HL-60 (cell line): ENCODE measurements around the gene RANBP2.

Experiments used
- DNase-seq, 2 experiments: peaks; one replicate each; pipeline ENCODE4 v3.0.0-alpha.2; 2010 to 2020; ENCODE audit warnings: low read depth in 1 of 2, low spot score in 1 of 2
- H3K27ac ChIP-seq: fragments of 250-450 bp; sonication (Bioruptor Pico); replicated peaks from 2 replicates; pipeline ENCODE4 v1.5.1; 2020; ENCODE audit warnings: mild to moderate bottlenecking, moderate library complexity
- H3K27me3 ChIP-seq: fragments of 250-450 bp; sonication (Bioruptor Pico); 2 replicates; pipeline ENCODE4 v1.5.1; 2021; ENCODE audit warnings: mild to moderate bottlenecking, moderate library complexity; ENCODE audit not compliant: insufficient read depth, poor library complexity, severe bottlenecking
- H3K4me3 ChIP-seq: replicated peaks from 2 replicates; pipeline ENCODE4 v1.5.1; 2011; ENCODE audit warnings: mild to moderate bottlenecking, control low read depth, low read length; ENCODE audit not compliant: insufficient read depth
- GABPA ChIP-seq: IDR thresholded peaks from 2 replicates; pipeline ENCODE4 v1.6.1; 2012; ENCODE audit warnings: low read depth
- POLR2AphosphoS5 ChIP-seq: IDR thresholded peaks from 2 replicates; pipeline ENCODE4 v1.6.1; 2012; ENCODE audit warnings: low read depth
- REST ChIP-seq: IDR thresholded peaks from 2 replicates; pipeline ENCODE4 v1.6.1; 2012; ENCODE audit warnings: low read depth; ENCODE audit not compliant: insufficient replicate concordance
- SPI1 ChIP-seq: IDR thresholded peaks from 2 replicates; pipeline ENCODE4 v1.6.1; 2012; ENCODE audit warnings: low read depth, mild to moderate bottlenecking, borderline replicate concordance
- TF ChIP-seq, protein P1 (sequence below): IDR thresholded peaks from one replicate; pipeline ENCODE4 v1.5.1; 2011; ENCODE audit warnings: low read length, control low read depth, inconsistent platforms; ENCODE audit not compliant: insufficient read depth

Gene RANBP2

GRCh38 chr2:108805032-108805431, 85.8 kb downstream of the RANBP2 start:
- Histone ChIP-seq H3K4me3 (no peak overlapping the region), H3K27me3 (no peaks in the 10 kb centered on the region), H3K27ac (no peak overlapping the region)
- TF ChIP-seq, protein P1, sequence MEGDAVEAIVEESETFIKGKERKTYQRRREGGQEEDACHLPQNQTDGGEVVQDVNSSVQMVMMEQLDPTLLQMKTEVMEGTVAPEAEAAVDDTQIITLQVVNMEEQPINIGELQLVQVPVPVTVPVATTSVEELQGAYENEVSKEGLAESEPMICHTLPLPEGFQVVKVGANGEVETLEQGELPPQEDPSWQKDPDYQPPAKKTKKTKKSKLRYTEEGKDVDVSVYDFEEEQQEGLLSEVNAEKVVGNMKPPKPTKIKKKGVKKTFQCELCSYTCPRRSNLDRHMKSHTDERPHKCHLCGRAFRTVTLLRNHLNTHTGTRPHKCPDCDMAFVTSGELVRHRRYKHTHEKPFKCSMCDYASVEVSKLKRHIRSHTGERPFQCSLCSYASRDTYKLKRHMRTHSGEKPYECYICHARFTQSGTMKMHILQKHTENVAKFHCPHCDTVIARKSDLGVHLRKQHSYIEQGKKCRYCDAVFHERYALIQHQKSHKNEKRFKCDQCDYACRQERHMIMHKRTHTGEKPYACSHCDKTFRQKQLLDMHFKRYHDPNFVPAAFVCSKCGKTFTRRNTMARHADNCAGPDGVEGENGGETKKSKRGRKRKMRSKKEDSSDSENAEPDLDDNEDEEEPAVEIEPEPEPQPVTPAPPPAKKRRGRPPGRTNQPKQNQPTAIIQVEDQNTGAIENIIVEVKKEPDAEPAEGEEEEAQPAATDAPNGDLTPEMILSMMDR: no peak
- no peak for DNase-seq

DNA sequence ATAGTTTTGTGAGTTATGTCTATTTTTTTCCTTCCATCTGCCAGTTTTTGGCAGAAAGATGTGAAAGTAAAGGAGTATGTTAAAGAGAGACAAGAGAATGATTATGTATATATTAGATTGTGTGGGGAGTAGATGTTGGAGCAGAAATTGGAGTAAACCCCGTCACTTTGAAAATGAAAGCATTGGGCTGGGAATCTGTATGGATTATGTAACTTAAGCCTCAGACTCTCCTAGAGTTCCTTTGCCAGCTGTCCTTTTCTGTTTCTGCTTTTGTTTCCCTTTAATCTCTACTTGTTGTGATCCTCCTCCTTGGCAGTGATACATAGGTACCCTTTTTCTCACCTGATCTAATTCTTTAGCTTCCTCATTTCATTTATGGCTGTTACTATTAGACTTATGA, 86.5 kb downstream of the RANBP2 start:
- H3K27me3 ChIP-seq: no peaks in the 10 kb centered on the region
- no peak overlapping the region for H3K4me3 ChIP-seq
- TF ChIP-seq POLR2AphosphoS5: no peak
- no peak for TF ChIP-seq REST
- TF ChIP-seq GABPA: no peak
- no peak overlapping the region for H3K27ac ChIP-seq
- DNase-seq: no peak

DNA sequence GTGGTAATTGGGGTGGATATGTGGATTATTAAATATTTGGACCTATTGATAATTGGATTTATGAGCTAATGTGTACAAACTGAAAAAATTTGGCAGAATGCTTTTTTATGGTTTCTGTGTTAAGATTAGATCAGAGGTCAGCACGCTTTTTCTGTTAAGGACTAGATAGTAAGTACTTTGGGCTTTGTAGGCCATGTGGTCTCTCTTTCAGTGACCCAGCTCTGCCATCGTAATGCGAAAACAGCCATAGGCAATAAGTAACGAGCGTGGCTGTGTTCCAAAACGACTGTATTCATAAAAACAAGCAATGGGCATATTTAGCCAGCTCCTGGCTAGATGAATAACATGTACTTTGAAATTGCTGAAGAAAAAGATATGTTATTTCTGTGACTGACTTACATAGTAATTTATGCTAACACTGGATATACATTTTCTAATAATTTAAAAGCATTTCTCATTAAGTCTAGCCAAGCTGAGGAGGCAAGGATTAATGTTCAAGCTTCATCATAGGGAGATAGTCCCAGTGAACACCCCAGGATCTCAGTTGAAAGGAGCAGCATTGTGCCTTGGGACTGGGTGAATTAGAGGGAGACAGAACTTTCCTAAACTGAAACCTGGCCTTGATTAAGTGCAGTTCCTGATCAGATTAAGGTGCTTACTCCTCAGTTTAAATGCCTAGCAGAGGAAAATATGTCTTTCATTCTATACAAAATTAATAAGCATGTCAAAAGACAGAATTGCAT, 87.3 kb downstream of the RANBP2 start:
- Histone ChIP-seq H3K27ac (no peak overlapping the region), H3K27me3 (no peaks in the 10 kb centered on the region), H3K4me3 (no peak overlapping the region)
- no peak for TF ChIP-seq SPI1
- no peak for TF ChIP-seq GABPA
- no peak for TF ChIP-seq REST
- TF ChIP-seq POLR2AphosphoS5: no peak
- TF ChIP-seq, protein P1: no peak
- no peak for DNase-seq

DNA sequence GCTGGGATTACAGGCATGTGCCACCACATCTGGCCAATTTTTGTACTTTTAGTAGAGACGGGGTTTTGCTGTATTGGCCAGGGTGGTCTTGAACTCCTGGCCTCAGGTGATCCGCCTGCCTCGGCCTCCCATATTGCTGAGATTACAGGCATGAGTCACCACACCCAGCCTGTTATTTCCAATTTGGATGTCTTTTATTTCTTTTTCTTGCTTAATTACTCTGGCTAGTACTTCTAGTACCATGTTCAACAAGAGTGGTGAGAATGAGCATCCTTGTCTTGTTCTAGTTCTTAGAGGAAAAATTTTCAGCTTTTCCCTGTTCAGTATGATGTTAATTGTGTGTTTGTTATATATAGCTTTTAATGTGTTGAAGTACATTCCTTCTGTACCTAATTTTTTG, 90.7 kb downstream of the RANBP2 start:
- no peak for DNase-seq
- Histone ChIP-seq H3K27me3 (no peaks in the 10 kb centered on the region), H3K27ac (no peak overlapping the region), H3K4me3 (no peak overlapping the region)
- TF ChIP-seq, protein P1: no peak
- no peak for TF ChIP-seq POLR2AphosphoS5
- TF ChIP-seq REST: no peak
- TF ChIP-seq GABPA: no peak
- no peak for TF ChIP-seq SPI1
